HCT116 (cell line): ENCODE results near the gene APCDD1L. TPM values are rescaled to one million over a fixed set of nuclear protein-coding genes. Genes with fewer than 3 reads are reported as not detected.

Experiments
- ATAC-seq: fragments of 200-7000 bp; cut with Tn5 transposase; 2 replicates; pipeline ENCODE4 v1.9.1; 2020; ENCODE audit warnings: mild to moderate bottlenecking, moderate library complexity
- BruUV-seq: library from RNA; stranded (reverse); fragments of 400-500 nt; replicated peaks from 2 replicates; lab custom pipeline; 2021; lab: Mats Ljungman, UMichigan
- CTCF ChIA-PET: fragments of 300-600 bp; sonication (Branson Sonifier 250); formaldehyde crosslinking; loops from one replicate; lab custom pipeline; 2021; ENCODE audit warnings: antibody characterized with exemption; lab: Charles Lee
- POLR2A ChIA-PET: fragments of 300-600, 350-600 bp; sonication (Branson Sonifier 250); formaldehyde crosslinking; loops from one replicate; lab custom pipeline; 2021; ENCODE audit warnings: antibody characterized with exemption; lab: Charles Lee
- RAD21 ChIA-PET, 2 experiments: fragments of 300-600 bp; sonication (Branson Sonifier 250); formaldehyde crosslinking; loops; one replicate each; lab custom pipeline; 2023; ENCODE audit warnings: low total read pairs in 2 of 2; ENCODE audit not compliant: uncharacterized antibody in 2 of 2, unreplicated experiment in 2 of 2, low non-redundant PET in 1 of 2; lab: Charles Lee
- DNase-seq: peaks from one replicate; pipeline ENCODE4 v3.0.0-alpha.2; 2010; ENCODE audit warnings: low read depth, low spot score
- H2AFZ ChIP-seq: fragments of 200-600 bp; shearing (Covaris generic), sonication (generic); 2 replicates; pipeline ENCODE4 v1.6.1; 2017; ENCODE audit warnings: low read depth, mixed run types, mixed read lengths, antibody characterized with exemption, low read length; ENCODE audit not compliant: poor library complexity, severe bottlenecking
- H3K27ac ChIP-seq: 2 replicates; pipeline ENCODE4 v1.5.1; 2012; ENCODE audit warnings: low read depth, low read length
- H3K27me3 ChIP-seq: fragments of 200-600 bp; sonication (generic); 2 replicates; pipeline ENCODE4 v1.6.1; 2016; ENCODE audit warnings: mixed run types, low read length, mixed read lengths; ENCODE audit not compliant: insufficient read depth
- H3K36me3 ChIP-seq, 2 experiments: fragments of 200-500 bp in 1 of 2; fragments of 200-600 bp in 1 of 2; sonication (Bioruptor generic) in 1 of 2; sonication (generic) in 1 of 2; 2 replicates each; pipeline versions ENCODE4 v1.5.1 to v1.6.1; 2014 to 2016; ENCODE audit warnings: low read length in 2 of 2, inconsistent platforms in 1 of 2, mixed read lengths in 1 of 2, mixed run types in 1 of 2; ENCODE audit not compliant: insufficient read depth in 2 of 2, control insufficient read depth in 1 of 2
- H3K4me1 ChIP-seq, 2 experiments: fragments of 200-600 bp in 1 of 2; sonication (generic) in 1 of 2; 2 replicates each; pipeline versions ENCODE4 v1.5.1 to v1.6.1; 2012 to 2017; ENCODE audit warnings: low read length in 2 of 2, inconsistent platforms in 1 of 2, mild to moderate bottlenecking in 1 of 2, mixed read lengths in 1 of 2, mixed run types in 1 of 2, moderate library complexity in 1 of 2; ENCODE audit not compliant: insufficient read depth in 2 of 2, control insufficient read depth in 1 of 2
- H3K4me2 ChIP-seq: fragments of 200-600 bp; sonication (generic); 2 replicates; pipeline ENCODE4 v1.6.1; 2017; ENCODE audit warnings: mixed run types, low read length, mixed read lengths
- H3K4me3 ChIP-seq, 2 experiments: fragments of 200-600 bp in 1 of 2; sonication (generic) in 1 of 2; replicated peaks in 1 of 2; 2 replicates each; pipeline ENCODE4 v1.5.1; 2011 to 2016; ENCODE audit warnings: low read length in 2 of 2, control low read depth in 1 of 2, low read depth in 1 of 2, mild to moderate bottlenecking in 1 of 2, mixed read lengths in 1 of 2, mixed run types in 1 of 2
- H3K79me2 ChIP-seq: fragments of 200-600 bp; sonication (generic); 2 replicates; pipeline ENCODE4 v1.6.1; 2017; ENCODE audit warnings: mild to moderate bottlenecking, mixed run types, low read length, moderate library complexity, mixed read lengths; ENCODE audit not compliant: insufficient read depth
- H3K9ac ChIP-seq: fragments of 200-600 bp; sonication (generic); 2 replicates; pipeline ENCODE4 v1.6.1; 2016; ENCODE audit warnings: low read length, mixed read lengths
- H3K9me2 ChIP-seq: fragments of 200-600 bp; sonication (generic), shearing (Covaris generic); 2 replicates; pipeline ENCODE4 v1.6.1; 2017; ENCODE audit warnings: mixed run types, mild to moderate bottlenecking, moderate library complexity; ENCODE audit not compliant: insufficient read depth
- H3K9me3 ChIP-seq, 2 experiments: fragments of 200-500 bp in 1 of 2; fragments of 200-600 bp in 1 of 2; sonication (Bioruptor generic) in 1 of 2; sonication (generic) in 1 of 2; 2 replicates each; pipeline ENCODE4 v1.6.1; 2014 to 2017; ENCODE audit warnings: low read length in 2 of 2, mixed read lengths in 2 of 2, inconsistent platforms in 1 of 2, low read depth in 1 of 2, mild to moderate bottlenecking in 1 of 2, mixed run types in 1 of 2, moderate library complexity in 1 of 2; ENCODE audit not compliant: control insufficient read depth in 1 of 2, insufficient read depth in 1 of 2
- H4K20me1 ChIP-seq: fragments of 200-600 bp; sonication (generic), shearing (Covaris generic); 2 replicates; pipeline ENCODE4 v1.6.1; 2017; ENCODE audit warnings: mixed run types, mild to moderate bottlenecking, moderate library complexity; ENCODE audit not compliant: insufficient read depth
- EGR1 ChIP-seq: IDR thresholded peaks from 2 replicates; pipeline ENCODE4 v1.6.1; 2012; ENCODE audit warnings: low read depth
- EZH2 ChIP-seq: fragments of 200-600 bp; sonication (generic); IDR thresholded peaks from 2 replicates; pipeline ENCODE4 v1.6.1; 2017; ENCODE audit warnings: antibody characterized with exemption, mixed run types
- JUND ChIP-seq: IDR thresholded peaks from 2 replicates; pipeline ENCODE4 v1.6.1; 2012
- SP1 ChIP-seq: IDR thresholded peaks from 2 replicates; pipeline ENCODE4 v1.6.1; 2012; ENCODE audit warnings: low read depth
- SRF ChIP-seq: IDR thresholded peaks from 2 replicates; pipeline ENCODE4 v1.6.1; 2012; ENCODE audit warnings: low read depth
- ZFX ChIP-seq: fragments of 450-650 bp; IDR thresholded peaks from 2 replicates; pipeline ENCODE4 v1.6.1; 2017
- ZNF274 ChIP-seq: fragments of 200-500 bp; sonication (Bioruptor generic); IDR thresholded peaks from 2 replicates; pipeline ENCODE4 v1.6.1; 2014; ENCODE audit warnings: mild to moderate bottlenecking, low read depth, low read length, inconsistent platforms
- intact Hi-C: fragments of 100-400 bp; cut with micrococcal nuclease; formaldehyde crosslinking; loops from 2 replicates; pipeline ENCODE4 v1.10.0; 2022
- total RNA-seq: library from RNA; stranded (reverse); gene quantifications from one replicate; pipeline ENCODE4 v1.2.1, GENCODE V29; 2021; ENCODE audit not compliant: unreplicated experiment
- TF ChIP-seq, protein P1 (sequence below): IDR thresholded peaks from 2 replicates; pipeline ENCODE4 v1.6.1; 2011; ENCODE audit warnings: mild to moderate bottlenecking, low read length, moderate library complexity; ENCODE audit not compliant: insufficient replicate concordance; ENCODE audit errors: extremely low read depth
- TF ChIP-seq, protein P2 (sequence below): IDR thresholded peaks from 2 replicates; pipeline ENCODE4 v1.6.1; 2012
- TF ChIP-seq, protein P3 (sequence below), 3 experiments: fragments of 200-600 bp in 1 of 3; sonication (generic) in 1 of 3; IDR thresholded peaks in 2 of 3; conservative IDR thresholded peaks in 1 of 3; 2 replicates each; pipeline ENCODE4 v1.5.1; 2012 to 2017; ENCODE audit warnings: low read depth in 2 of 3, low read length in 2 of 3, antibody characterized with exemption in 1 of 3, borderline replicate concordance in 1 of 3, control low read depth in 1 of 3, mild to moderate bottlenecking in 1 of 3, mixed read lengths in 1 of 3, mixed run types in 1 of 3, moderate library complexity in 1 of 3; ENCODE audit not compliant: insufficient read depth in 1 of 3

APCDD1L gene
- total RNA-seq, 1 experiment from 2014 or later: not detected

DNA sequence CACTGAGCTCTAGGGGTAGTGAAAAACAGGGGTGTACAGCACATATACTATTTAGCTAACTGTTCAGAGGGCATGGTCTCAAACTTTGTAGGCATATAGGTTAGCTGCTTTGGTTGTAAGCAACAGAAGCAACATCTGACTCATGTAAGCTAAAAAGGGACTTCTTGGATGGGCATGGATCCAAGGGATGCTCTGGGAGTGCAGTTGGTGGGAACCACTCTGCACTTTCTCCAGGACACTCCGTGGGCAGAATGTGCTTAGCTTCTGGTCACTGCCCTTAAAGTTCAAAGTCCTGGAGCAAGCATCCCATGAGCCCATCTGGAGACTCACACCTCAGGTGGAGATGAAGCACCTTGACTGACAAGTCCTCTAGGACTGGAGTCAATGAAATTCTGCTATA is 11.5 kb downstream of the APCDD1L start:
- Histone ChIP-seq H2AFZ (no peak overlapping the region), H3K4me2 (no peak overlapping the region), H3K36me3 (no peaks in the 10 kb centered on the region), H3K27ac (no peak overlapping the region), H3K27me3 (no peaks in the 10 kb centered on the region), H3K9ac (no peak overlapping the region), H4K20me1 (no peaks in the 10 kb centered on the region), H3K9me2 (no peaks in the 10 kb centered on the region), H3K79me2 (no peaks in the 10 kb centered on the region), H3K4me1 (no peaks in the 10 kb centered on the region), H3K4me3 (no peak overlapping the region), H3K9me3 (peaks cover 0 to 7% of the 10 kb centered on the region in 2 experiments; a peak in 1 of 4 replicates)
- no TSS peak for BruUV-seq
- TF ChIP-seq, protein P1, sequence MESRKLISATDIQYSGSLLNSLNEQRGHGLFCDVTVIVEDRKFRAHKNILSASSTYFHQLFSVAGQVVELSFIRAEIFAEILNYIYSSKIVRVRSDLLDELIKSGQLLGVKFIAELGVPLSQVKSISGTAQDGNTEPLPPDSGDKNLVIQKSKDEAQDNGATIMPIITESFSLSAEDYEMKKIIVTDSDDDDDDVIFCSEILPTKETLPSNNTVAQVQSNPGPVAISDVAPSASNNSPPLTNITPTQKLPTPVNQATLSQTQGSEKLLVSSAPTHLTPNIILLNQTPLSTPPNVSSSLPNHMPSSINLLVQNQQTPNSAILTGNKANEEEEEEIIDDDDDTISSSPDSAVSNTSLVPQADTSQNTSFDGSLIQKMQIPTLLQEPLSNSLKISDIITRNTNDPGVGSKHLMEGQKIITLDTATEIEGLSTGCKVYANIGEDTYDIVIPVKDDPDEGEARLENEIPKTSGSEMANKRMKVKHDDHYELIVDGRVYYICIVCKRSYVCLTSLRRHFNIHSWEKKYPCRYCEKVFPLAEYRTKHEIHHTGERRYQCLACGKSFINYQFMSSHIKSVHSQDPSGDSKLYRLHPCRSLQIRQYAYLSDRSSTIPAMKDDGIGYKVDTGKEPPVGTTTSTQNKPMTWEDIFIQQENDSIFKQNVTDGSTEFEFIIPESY: no peak
- TF ChIP-seq, protein P2, sequence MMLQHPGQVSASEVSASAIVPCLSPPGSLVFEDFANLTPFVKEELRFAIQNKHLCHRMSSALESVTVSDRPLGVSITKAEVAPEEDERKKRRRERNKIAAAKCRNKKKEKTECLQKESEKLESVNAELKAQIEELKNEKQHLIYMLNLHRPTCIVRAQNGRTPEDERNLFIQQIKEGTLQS: no peak
- TF ChIP-seq EGR1 (no peak), JUND (no peak), ZFX (no peak), ZNF274 (no peak), EZH2 (no peak), SRF (no peak), SP1 (no peak)
- TF ChIP-seq, protein P3, sequence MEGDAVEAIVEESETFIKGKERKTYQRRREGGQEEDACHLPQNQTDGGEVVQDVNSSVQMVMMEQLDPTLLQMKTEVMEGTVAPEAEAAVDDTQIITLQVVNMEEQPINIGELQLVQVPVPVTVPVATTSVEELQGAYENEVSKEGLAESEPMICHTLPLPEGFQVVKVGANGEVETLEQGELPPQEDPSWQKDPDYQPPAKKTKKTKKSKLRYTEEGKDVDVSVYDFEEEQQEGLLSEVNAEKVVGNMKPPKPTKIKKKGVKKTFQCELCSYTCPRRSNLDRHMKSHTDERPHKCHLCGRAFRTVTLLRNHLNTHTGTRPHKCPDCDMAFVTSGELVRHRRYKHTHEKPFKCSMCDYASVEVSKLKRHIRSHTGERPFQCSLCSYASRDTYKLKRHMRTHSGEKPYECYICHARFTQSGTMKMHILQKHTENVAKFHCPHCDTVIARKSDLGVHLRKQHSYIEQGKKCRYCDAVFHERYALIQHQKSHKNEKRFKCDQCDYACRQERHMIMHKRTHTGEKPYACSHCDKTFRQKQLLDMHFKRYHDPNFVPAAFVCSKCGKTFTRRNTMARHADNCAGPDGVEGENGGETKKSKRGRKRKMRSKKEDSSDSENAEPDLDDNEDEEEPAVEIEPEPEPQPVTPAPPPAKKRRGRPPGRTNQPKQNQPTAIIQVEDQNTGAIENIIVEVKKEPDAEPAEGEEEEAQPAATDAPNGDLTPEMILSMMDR (IDR thresholded peaks at IDR 0.05 in 2 of 3, conservative IDR thresholded peaks at IDR 0.05 in 1 of 3; ENCODE audit: borderline replicate concordance in 1 of 3, insufficient read depth in 1 of 3, low read depth in 2 of 3, low read length in 2 of 3): no peak
- POLR2A ChIA-PET: no interaction called here
- CTCF ChIA-PET: no interaction called here
- ATAC-seq: no peak
- intact Hi-C loops: no loop called here
- RAD21 ChIA-PET: no interaction called here
- no peak for DNase-seq
